GM19397 (cell line): ENCODE measurements around the gene HSFX2.
"Not testable (repeated sequence)": the region's sequence is repeated elsewhere in the genome, so short reads cannot be mapped to it uniquely, and the experiment has no call there.

ENCODE experiments used
- ATAC-seq: cut with Tn5 transposase; IDR thresholded peaks from one replicate; pipeline ENCODE4 v1.9.1; 2021; ENCODE audit warnings: mild to moderate bottlenecking, moderate library complexity; ENCODE audit not compliant: unreplicated experiment

HSFX2 gene

GRCh38 chrX:149595214-149595613, at the start of gene HSFX2:
Gene HSFX2 (minus strand): TSS chrX:149595314. CDS start chrX:149594700, 614 bp downstream.
- not testable (repeated sequence) for ATAC-seq

DNA sequence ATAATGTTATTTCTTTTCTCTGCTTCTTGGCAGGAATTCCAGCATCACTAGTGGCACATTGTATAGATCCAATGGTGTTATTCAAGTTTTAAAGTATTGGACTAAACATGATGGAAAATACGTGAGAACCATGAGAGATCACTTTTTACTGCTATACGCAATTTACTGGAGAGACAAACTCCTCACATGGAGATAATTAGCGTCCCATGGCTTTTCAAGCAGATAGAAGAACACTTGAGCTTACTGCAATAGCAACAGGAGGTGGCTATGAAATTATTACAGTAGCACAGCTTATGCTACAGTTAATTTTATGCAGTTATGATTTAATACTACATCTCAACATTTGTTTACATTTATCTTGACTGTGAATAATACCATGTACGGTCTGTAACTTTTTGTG, 48.4 kb upstream of the HSFX2 start:
- ATAC-seq = no peak

DNA sequence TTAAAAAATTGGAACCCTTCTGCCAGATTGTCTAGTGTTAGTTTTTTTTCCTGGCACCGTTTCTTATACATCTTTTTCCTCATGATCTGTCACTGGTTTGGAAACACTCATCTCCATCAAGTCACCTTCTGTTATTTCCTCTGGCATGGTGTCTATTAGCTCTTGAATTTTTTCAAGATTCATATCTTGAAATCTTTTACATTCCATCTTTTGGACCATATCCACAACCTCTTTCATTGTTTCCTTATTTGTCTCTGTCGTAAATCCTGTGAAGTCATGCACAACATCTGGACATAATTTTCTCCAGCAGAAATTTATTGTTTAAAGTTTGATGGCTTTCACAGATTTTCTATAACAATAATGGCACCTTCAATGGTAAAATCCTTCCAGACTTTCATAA, 46.7 kb upstream of the HSFX2 start:
- ATAC-seq = no peak

DNA sequence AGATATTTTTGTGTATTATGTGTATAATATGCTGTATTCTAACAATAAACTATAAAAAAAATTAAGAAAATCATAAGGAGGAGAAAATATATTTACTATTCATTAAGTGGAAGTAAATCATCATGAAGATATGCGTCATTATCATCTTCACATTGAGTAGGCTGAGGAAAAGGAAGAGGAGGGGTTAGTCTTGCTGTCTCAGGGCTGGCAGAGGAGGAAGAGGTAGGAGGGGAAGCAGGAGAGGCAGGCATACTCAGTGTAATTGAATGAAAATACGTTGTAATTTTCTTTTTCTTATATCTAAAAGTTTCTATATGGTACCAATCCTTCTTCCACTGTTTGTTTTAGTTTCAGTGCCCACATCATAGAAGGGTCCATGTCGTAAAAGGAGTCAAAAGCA, 46.3 kb upstream of the HSFX2 start:
- no peak for ATAC-seq

DNA sequence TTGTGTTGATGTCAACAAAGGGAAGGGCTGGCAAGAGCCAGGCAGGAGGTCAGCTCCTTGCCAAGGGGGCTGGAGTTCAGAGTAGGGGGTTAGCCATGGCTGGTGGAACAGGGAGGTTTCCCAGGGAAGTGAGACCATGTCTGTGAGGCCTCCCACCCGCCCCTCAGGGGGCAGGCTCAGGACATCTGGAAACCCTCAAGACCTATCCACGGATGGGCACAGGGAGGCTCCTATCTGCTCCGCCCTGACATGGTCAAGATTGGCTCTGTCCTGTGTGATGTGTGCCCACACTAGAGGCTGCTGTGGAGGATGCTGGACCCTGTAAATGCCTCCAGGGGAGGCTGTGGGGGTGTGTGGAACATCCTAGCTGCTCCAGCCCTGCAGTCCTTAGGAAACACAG, 44.5 kb upstream of the HSFX2 start:
- no peak for ATAC-seq

GRCh38 chrX:149638860-149639259, 43.7 kb upstream of the HSFX2 start:
- no peak for ATAC-seq

GRCh38 chrX:149633511-149633910, 38.4 kb upstream of the HSFX2 start:
- ATAC-seq = no peak

- peak; percentile 93 for ATAC-seq
Observed at GRCh38 chrX:149631234-149632165, 36.4 kb upstream of the HSFX2 start, which contains the start of gene TMEM185A. Gene TMEM185A (minus strand): TSS chrX:149631792. CDS start chrX:149631580, 212 bp downstream.

DNA sequence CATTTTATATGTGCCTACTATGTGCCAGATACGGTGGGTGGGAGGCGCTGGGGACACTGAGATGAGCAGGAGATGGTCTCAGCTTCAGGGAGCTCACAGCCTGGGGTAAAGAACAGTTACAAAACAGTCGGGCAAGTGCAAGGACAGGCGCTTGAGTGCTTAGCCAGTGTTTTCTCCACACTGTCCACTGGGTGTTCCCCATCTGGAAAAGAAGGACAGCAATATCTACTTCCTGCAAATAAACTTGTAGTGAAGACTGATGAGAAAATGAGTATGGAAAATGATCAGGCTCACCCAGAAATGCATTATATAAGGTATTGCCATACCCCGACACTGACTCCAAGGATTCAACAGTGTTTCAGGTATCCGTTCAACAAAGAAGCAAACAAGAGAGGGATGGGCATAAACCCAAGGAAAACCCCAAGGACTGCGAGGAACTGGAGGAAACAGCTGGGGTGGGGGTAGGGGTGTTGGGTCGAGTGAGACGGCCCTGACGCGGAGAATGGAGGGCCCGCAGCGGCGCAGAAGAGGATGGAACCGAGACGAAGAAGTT, 35.6 kb upstream of the HSFX2 start:
- ATAC-seq = no peak

- no peak for ATAC-seq
Observed at GRCh38 chrX:149629730-149630387, 34.7 kb upstream of the HSFX2 start.

DNA sequence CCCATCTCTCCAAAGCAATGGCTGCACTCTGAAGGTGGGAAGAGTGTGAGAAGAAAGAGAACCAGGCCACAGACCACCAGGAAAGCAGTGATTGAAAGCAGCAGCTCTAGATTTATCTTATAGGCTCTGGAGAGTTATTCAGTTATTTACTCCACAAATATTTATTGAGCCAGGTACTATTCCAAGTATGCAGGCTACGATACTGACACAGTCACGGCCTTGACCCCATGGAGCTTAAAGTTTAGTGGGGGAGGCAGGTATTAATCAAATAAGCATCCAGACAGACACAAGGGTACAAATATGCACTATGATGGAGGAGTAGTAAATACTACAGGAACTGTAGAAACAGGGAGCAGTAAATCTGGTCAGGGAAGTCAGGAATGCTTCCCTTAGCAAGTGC, 33.7 kb upstream of the HSFX2 start:
- ATAC-seq = no peak

DNA sequence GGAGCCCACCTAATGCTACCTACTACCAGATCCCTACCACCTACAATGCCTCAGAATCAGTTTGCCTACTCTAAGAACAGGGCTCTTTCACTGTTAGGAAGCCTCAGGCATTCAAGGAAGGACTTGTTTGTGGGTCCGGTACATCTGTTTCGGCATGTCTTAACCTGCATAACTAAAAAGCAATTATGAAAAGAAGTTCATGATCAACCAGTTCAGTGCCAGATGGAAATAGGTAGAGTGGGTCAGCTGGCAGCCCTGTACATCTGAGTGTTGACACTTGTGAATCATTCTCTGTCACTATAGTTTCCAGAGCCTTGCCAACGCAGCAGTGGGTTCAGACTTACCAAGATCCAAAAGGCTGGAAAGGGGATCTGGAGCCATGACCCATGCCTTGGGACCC, 33.2 kb upstream of the HSFX2 start:
- no peak for ATAC-seq

DNA sequence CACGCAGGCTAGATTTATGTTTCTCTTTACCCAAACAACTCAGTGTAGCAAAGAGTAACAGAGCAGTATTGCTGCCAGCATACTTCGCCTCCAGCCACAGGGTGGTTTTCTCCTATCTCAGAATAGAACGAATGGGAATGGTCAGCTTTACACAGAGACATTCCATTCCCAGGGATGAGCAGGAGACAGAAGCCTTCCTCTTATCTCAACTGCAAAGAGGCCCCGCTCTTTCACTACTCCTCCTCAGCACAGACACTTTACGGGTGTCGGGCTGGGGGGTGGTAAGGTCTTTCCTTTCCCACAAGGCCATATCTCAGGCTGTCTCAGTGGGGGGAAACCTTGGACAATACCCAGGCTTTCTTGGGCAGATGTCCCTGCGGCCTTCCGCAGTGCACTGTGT, 31.7 kb upstream of the HSFX2 start:
- ATAC-seq = not testable (repeated sequence)

- ATAC-seq = not testable (repeated sequence)
Observed at GRCh38 chrX:149619662-149620061, 24.5 kb upstream of the HSFX2 start.

- ATAC-seq = no peak
Observed at GRCh38 chrX:149618871-149619270, 23.8 kb upstream of the HSFX2 start.

GRCh38 chrX:149611623-149612175, 16.6 kb upstream of the HSFX2 start:
- no peak for ATAC-seq

- ATAC-seq = no peak
Observed at GRCh38 chrX:149610511-149610910, 15.4 kb upstream of the HSFX2 start.

GRCh38 chrX:149607699-149608098, 12.6 kb upstream of the HSFX2 start:
- no peak for ATAC-seq

GRCh38 chrX:149605248-149605885, 10.3 kb upstream of the HSFX2 start:
- not testable (repeated sequence) for ATAC-seq

DNA sequence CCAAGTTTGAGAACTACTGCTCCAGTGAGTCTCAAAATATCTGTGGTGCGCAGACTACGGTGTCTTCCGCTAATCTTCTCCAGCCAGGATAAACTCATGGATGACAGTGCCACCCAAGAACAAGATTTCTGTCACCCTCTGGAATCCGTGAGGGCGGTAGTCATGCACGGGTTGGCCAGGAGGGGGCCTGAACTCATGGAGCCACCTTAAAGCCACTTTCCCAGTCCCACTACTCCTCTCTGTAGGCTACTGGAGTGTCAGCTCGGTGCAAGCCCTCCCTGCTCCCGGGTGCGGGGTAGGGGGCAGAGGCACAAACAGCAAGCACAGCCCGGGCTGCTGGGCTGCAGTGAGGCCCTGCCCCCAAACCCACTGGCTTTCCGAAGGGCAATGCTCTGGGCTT, 3.5 kb upstream of the HSFX2 start:
- ATAC-seq = not testable (repeated sequence)

DNA sequence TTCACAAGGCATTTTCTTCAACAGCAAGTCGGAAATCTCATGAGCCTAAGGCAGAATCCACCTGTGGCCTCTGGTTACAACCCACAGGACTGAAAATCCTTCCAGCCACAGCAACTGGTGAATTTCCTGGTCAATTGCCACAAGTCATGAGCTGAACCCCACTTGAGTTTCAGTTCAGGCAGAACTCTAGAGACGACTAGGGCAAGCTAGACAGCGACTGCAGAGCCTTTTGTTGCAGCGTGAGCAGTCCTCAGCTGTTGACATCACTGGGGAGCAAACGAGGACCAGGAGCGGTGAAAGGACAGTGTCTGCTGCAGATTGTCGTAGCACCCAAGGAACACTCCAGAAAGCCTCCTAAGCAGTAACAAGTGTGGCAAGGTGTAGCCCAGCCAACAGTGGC, 829 bp upstream of the HSFX2 start:
- not testable (repeated sequence) for ATAC-seq
